MM.1S (cell line): Measurements from ENCODE around the gene SH3GL2.

Experiments used
- DNase-seq: peaks from one replicate; pipeline ENCODE4 v3.0.0-alpha.2; 2015
- H2AFZ ChIP-seq: fragments of 300-600 bp; sonication (generic); 2 replicates; pipeline ENCODE4 v1.6.0; 2016; ENCODE audit warnings: antibody characterized with exemption, low read length
- H3F3A ChIP-seq: fragments of 300-600 bp; sonication (generic); 2 replicates; pipeline ENCODE4 v1.6.1; 2016; ENCODE audit warnings: mild to moderate bottlenecking, antibody characterized with exemption, low read length, moderate library complexity, mixed read lengths; ENCODE audit not compliant: insufficient read depth
- H3K27ac ChIP-seq: fragments of 300-600 bp; sonication (generic); 2 replicates; pipeline ENCODE4 v1.5.1; 2016; ENCODE audit warnings: mild to moderate bottlenecking, low read length
- H3K27me3 ChIP-seq: fragments of 300-600 bp; sonication (generic); replicated peaks from 2 replicates; pipeline ENCODE4 v1.6.0; 2016; ENCODE audit warnings: low read length; ENCODE audit not compliant: insufficient read depth
- H3K36me3 ChIP-seq: fragments of 300-600 bp; sonication (generic); replicated peaks from 2 replicates; pipeline ENCODE4 v1.6.1; 2016; ENCODE audit warnings: mild to moderate bottlenecking, low read length, mixed read lengths; ENCODE audit not compliant: insufficient read depth
- H3K4me1 ChIP-seq: fragments of 300-600 bp; sonication (generic); 2 replicates; pipeline ENCODE4 v1.6.1; 2016; ENCODE audit warnings: low read length, mixed read lengths
- H3K4me2 ChIP-seq: fragments of 300-600 bp; sonication (generic); 2 replicates; pipeline ENCODE4 v1.6.0; 2016; ENCODE audit warnings: low read depth, low read length
- H3K4me3 ChIP-seq: fragments of 300-600 bp; sonication (generic); 2 replicates; pipeline ENCODE4 v1.5.1; 2016; ENCODE audit warnings: low read length, mixed read lengths
- H3K79me2 ChIP-seq: fragments of 300-600 bp; sonication (generic); 2 replicates; pipeline ENCODE4 v1.6.1; 2016; ENCODE audit warnings: mixed run types, low read length, mixed read lengths
- H3K9ac ChIP-seq: fragments of 300-600 bp; sonication (generic); 2 replicates; pipeline ENCODE4 v1.6.1; 2016; ENCODE audit warnings: low read length, mixed read lengths
- H3K9me2 ChIP-seq: fragments of 300-600 bp; sonication (generic); replicated peaks from 2 replicates; pipeline ENCODE4 v1.6.1; 2016; ENCODE audit warnings: mild to moderate bottlenecking, low read length, mixed read lengths; ENCODE audit not compliant: insufficient read depth
- H3K9me3 ChIP-seq: fragments of 300-600 bp; sonication (generic); replicated peaks from 2 replicates; pipeline ENCODE4 v1.6.1; 2016; ENCODE audit warnings: mild to moderate bottlenecking, low read length, mixed read lengths; ENCODE audit not compliant: insufficient read depth
- H4K20me1 ChIP-seq: fragments of 300-600 bp; sonication (generic); 2 replicates; pipeline ENCODE4 v1.6.1; 2016; ENCODE audit warnings: mild to moderate bottlenecking, low read length, moderate library complexity, mixed read lengths; ENCODE audit not compliant: insufficient read depth
- EZH2 ChIP-seq: fragments of 300-600 bp; sonication (generic); optimal IDR thresholded peaks from 2 replicates; pipeline ENCODE3; 2017; ENCODE audit warnings: low read depth, mild to moderate bottlenecking, antibody characterized with exemption, low read length, mixed read lengths
- EZH2phosphoT487 ChIP-seq: fragments of 300-600 bp; sonication (generic); IDR thresholded peaks from 2 replicates; pipeline ENCODE4 v1.6.1; 2018; ENCODE audit warnings: antibody characterized with exemption, low read length
- TF ChIP-seq, protein P1 (sequence below): fragments of 300-600 bp; sonication (generic); IDR thresholded peaks from 2 replicates; pipeline ENCODE4 v1.5.1; 2016; ENCODE audit warnings: antibody characterized with exemption, low read length, mixed read lengths

Gene SH3GL2

GRCh38 chr9:17660158-17660557 lies 81.3 kb downstream of the SH3GL2 start:
- Histone ChIP-seq H3K9ac (no peak overlapping the region), H2AFZ (no peak overlapping the region), H3K27ac (no peak overlapping the region), H4K20me1 (no peaks in the 10 kb centered on the region), H3K79me2 (no peaks in the 10 kb centered on the region), H3K9me3 (no peaks in the 10 kb centered on the region), H3K36me3 (no peaks in the 10 kb centered on the region), H3K4me1 (no peaks in the 10 kb centered on the region), H3K9me2 (no peaks in the 10 kb centered on the region), H3F3A (no peaks in the 10 kb centered on the region), H3K4me2 (no peak overlapping the region), H3K4me3 (no peak overlapping the region), H3K27me3 (no peaks in the 10 kb centered on the region)
- TF ChIP-seq EZH2 (no peak), EZH2phosphoT487 (no peak)
- TF ChIP-seq, protein P1, sequence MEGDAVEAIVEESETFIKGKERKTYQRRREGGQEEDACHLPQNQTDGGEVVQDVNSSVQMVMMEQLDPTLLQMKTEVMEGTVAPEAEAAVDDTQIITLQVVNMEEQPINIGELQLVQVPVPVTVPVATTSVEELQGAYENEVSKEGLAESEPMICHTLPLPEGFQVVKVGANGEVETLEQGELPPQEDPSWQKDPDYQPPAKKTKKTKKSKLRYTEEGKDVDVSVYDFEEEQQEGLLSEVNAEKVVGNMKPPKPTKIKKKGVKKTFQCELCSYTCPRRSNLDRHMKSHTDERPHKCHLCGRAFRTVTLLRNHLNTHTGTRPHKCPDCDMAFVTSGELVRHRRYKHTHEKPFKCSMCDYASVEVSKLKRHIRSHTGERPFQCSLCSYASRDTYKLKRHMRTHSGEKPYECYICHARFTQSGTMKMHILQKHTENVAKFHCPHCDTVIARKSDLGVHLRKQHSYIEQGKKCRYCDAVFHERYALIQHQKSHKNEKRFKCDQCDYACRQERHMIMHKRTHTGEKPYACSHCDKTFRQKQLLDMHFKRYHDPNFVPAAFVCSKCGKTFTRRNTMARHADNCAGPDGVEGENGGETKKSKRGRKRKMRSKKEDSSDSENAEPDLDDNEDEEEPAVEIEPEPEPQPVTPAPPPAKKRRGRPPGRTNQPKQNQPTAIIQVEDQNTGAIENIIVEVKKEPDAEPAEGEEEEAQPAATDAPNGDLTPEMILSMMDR = no peak
- DNase-seq = no peak

GRCh38 chr9:17665450-17665849 lies 86.6 kb downstream of the SH3GL2 start:
- no peaks in the 10 kb centered on the region for H3K4me1 ChIP-seq
- H2AFZ ChIP-seq = no peak overlapping the region
- no peak overlapping the region for H3K9ac ChIP-seq
- TF ChIP-seq EZH2 (no peak), EZH2phosphoT487 (no peak)
- TF ChIP-seq, protein P1 = no peak
- H3K9me3 ChIP-seq = no peaks in the 10 kb centered on the region
- no peaks in the 10 kb centered on the region for H3K9me2 ChIP-seq
- no peaks in the 10 kb centered on the region for H3F3A ChIP-seq
- H3K79me2 ChIP-seq = no peaks in the 10 kb centered on the region
- DNase-seq = no peak
- no peaks in the 10 kb centered on the region for H3K36me3 ChIP-seq
- no peak overlapping the region for H3K4me2 ChIP-seq
- H3K4me3 ChIP-seq = no peak overlapping the region
- no peaks in the 10 kb centered on the region for H3K27me3 ChIP-seq
- no peaks in the 10 kb centered on the region for H4K20me1 ChIP-seq
- no peak overlapping the region for H3K27ac ChIP-seq

DNA sequence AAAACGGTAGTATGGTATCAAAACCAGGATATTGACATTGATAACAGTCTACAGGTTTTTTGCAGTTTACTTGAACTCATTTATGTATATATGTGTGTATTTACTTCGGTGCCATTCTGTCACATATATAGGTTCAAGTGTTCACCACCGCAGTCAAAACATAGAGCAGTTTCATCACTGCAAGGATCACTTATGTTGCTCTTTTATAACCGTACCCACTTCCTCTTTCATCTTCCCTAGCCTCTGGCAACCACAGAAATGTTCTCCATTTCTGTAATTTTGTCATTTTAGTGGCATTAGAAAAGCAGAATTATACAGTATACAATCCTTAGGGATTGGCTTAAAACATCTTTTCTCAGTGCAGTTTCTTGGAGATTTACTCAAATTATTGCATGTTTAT lies 90.3 kb downstream of the SH3GL2 start:
- Histone ChIP-seq H3K9me2 (no peaks in the 10 kb centered on the region), H3K27me3 (no peaks in the 10 kb centered on the region), H3K9me3 (no peaks in the 10 kb centered on the region), H3F3A (no peaks in the 10 kb centered on the region), H2AFZ (no peak overlapping the region), H3K36me3 (no peaks in the 10 kb centered on the region), H3K4me2 (no peak overlapping the region), H3K9ac (no peak overlapping the region), H3K79me2 (no peaks in the 10 kb centered on the region), H4K20me1 (no peaks in the 10 kb centered on the region), H3K4me1 (no peaks in the 10 kb centered on the region), H3K4me3 (no peak overlapping the region), H3K27ac (no peak overlapping the region)
- DNase-seq = peak; percentile 22
- TF ChIP-seq EZH2phosphoT487 = no peak
- TF ChIP-seq, protein P1 = no peak
- TF ChIP-seq EZH2 = no peak
